GM23248 (cell line): ENCODE data around the gene STIP1. TPM values are rescaled to one million over a fixed set of nuclear protein-coding genes. Genes with fewer than 3 reads are reported as not detected.

Source experiments
- DNase-seq: peaks from one replicate; pipeline ENCODE4 v3.0.0-alpha.2; 2015
- H2AFZ ChIP-seq: fragments of 200-600 bp; sonication (generic); 2 replicates; pipeline ENCODE4 v1.6.1; 2016; ENCODE audit warnings: antibody characterized with exemption
- H3F3A ChIP-seq: fragments of 200-600 bp; sonication (generic); 2 replicates; pipeline ENCODE4 v1.6.1; 2016; ENCODE audit warnings: mild to moderate bottlenecking, antibody characterized with exemption, mixed run types; ENCODE audit not compliant: insufficient read depth
- H3K27ac ChIP-seq: fragments of 200-600 bp; sonication (generic); 2 replicates; pipeline ENCODE4 v1.5.1; 2016; ENCODE audit warnings: mild to moderate bottlenecking
- H3K27me3 ChIP-seq: fragments of 200-600 bp; sonication (generic); replicated peaks from 2 replicates; pipeline ENCODE4 v1.6.1; 2016; ENCODE audit warnings: mild to moderate bottlenecking; ENCODE audit not compliant: insufficient read depth
- H3K36me3 ChIP-seq: fragments of 200-600 bp; sonication (generic); 2 replicates; pipeline ENCODE4 v1.6.1; 2016; ENCODE audit warnings: low read depth, mild to moderate bottlenecking
- H3K4me1 ChIP-seq: fragments of 200-600 bp; sonication (generic); 2 replicates; pipeline ENCODE4 v1.6.1; 2016; ENCODE audit warnings: mild to moderate bottlenecking; ENCODE audit not compliant: insufficient read depth
- H3K4me2 ChIP-seq: fragments of 200-600 bp; sonication (generic); one replicate; pipeline ENCODE4 v1.6.1; 2016; ENCODE audit warnings: mild to moderate bottlenecking; ENCODE audit not compliant: unreplicated experiment
- H3K4me3 ChIP-seq: fragments of 200-600 bp; sonication (generic); 2 replicates; pipeline ENCODE4 v1.5.1; 2016; ENCODE audit warnings: mild to moderate bottlenecking
- H3K79me2 ChIP-seq: fragments of 200-600 bp; sonication (generic); 2 replicates; pipeline ENCODE4 v1.6.1; 2016; ENCODE audit warnings: mild to moderate bottlenecking; ENCODE audit not compliant: insufficient read depth
- H3K9ac ChIP-seq: fragments of 200-600 bp; sonication (generic); 2 replicates; pipeline ENCODE4 v1.6.1; 2016; ENCODE audit warnings: mild to moderate bottlenecking
- H3K9me2 ChIP-seq: fragments of 200-600 bp; sonication (generic); 2 replicates; pipeline ENCODE4 v1.6.1; 2016; ENCODE audit warnings: mixed run types, mild to moderate bottlenecking, moderate library complexity; ENCODE audit not compliant: insufficient read depth
- H3K9me3 ChIP-seq: fragments of 200-600 bp; sonication (generic); one replicate; pipeline ENCODE4 v1.6.1; 2017; ENCODE audit warnings: low read depth
- H4K20me1 ChIP-seq: fragments of 200-600 bp; sonication (generic); 2 replicates; pipeline ENCODE4 v1.6.0; 2016; ENCODE audit not compliant: insufficient read depth
- EZH2 ChIP-seq: fragments of 200-600 bp; sonication (generic); IDR thresholded peaks from 2 replicates; pipeline ENCODE4 v1.6.1; 2018; ENCODE audit warnings: antibody characterized with exemption, mild to moderate bottlenecking; ENCODE audit not compliant: insufficient read depth, poor library complexity, severe bottlenecking
- EZH2phosphoT487 ChIP-seq: fragments of 200-600 bp; sonication (generic); IDR thresholded peaks from 2 replicates; pipeline ENCODE4 v1.6.1; 2018; ENCODE audit warnings: antibody characterized with exemption, moderate library complexity, mild to moderate bottlenecking, low read depth; ENCODE audit not compliant: insufficient read depth
- WGBS, 2 experiments: methylation state at CpG; one replicate each; pipeline ENCODE4 v1.1.6; 2015 to 2017; ENCODE audit warnings: low lambda C conversion rate in 2 of 2, low coverage in 1 of 2; ENCODE audit errors: missing lambda C conversion rate in 2 of 2; 5-methylcytosine and 5-hydroxymethylcytosine counted together
- in situ Hi-C: fragments of 300-500 bp; cut with MboI; formaldehyde crosslinking; loops from 2 replicates; pipeline ENCODE4 v1.15.0; 2020
- polyA plus RNA-seq: library from polyadenylated mRNA; unstranded; fragments of >200 nt; fragmentation: Nextera tagmentation; extraction: Ambion mirVana; gene quantifications from 2 replicates; pipeline ENCODE4 v1.2.1, GENCODE V29; 2016
- total RNA-seq: library from RNA; depleted of rRNA; stranded (reverse); fragments of >200 nt; shearing (Covaris generic); gene quantifications from 2 replicates; pipeline ENCODE4 v1.2.3, GENCODE V29; 2014

Gene STIP1
- total and polyA plus RNA-seq, 2 experiments from 2014 or later = 115 to 128 TPM

GRCh38 chr11:64201543-64201942, 15.6 kb downstream of the STIP1 start:
- no peak for DNase-seq
- Histone ChIP-seq H3K4me2 (no peak overlapping the region), H3K27ac (no peak overlapping the region), H3K36me3 (peaks cover 47% of the 10 kb centered on the region), H3K4me1 (0 out of 2 replicates have a peak, but pooled peaks cover 4% of the 10 kb centered on the region), H3K27me3 (no peaks in the 10 kb centered on the region), H3F3A (peaks cover 22% of the 10 kb centered on the region), H4K20me1 (no peaks in the 10 kb centered on the region), H2AFZ (no peak overlapping the region), H3K9ac (no peak overlapping the region), H3K4me3 (no peak overlapping the region), H3K79me2 (peaks cover 11% of the 10 kb centered on the region; the same call in 1 of the 2 replicates), H3K9me3 (no peaks in the 10 kb centered on the region), H3K9me2 (no peaks in the 10 kb centered on the region)
- 86 to 87% methylated on average over 3 of the region's 3 CpGs for WGBS, 2 experiments
- no peak for TF ChIP-seq EZH2
- TF ChIP-seq EZH2phosphoT487 = no peak
- in situ Hi-C loops = no loop called here

- H3K27me3 ChIP-seq = no peaks in the 10 kb centered on the region
- peaks cover 22% of the 10 kb centered on the region for H3F3A ChIP-seq
- H3K9me2 ChIP-seq = no peaks in the 10 kb centered on the region
- H3K4me3 ChIP-seq = no peak overlapping the region
- TF ChIP-seq EZH2 (no peak), EZH2phosphoT487 (no peak)
- H2AFZ ChIP-seq = no peak overlapping the region
- no peak overlapping the region for H3K9ac ChIP-seq
- no peak overlapping the region for H3K4me2 ChIP-seq
- H3K27ac ChIP-seq = no peak overlapping the region
- no peaks in the 10 kb centered on the region for H4K20me1 ChIP-seq
- peaks cover 33% of the 10 kb centered on the region for H3K36me3 ChIP-seq
- H3K79me2 ChIP-seq = no peaks in the 10 kb centered on the region
- peaks cover 8% of the 10 kb centered on the region for H3K4me1 ChIP-seq
- 95% methylated on average over 9 of the region's 9 CpGs for WGBS, 2 experiments
- DNase-seq = no peak
- no peaks in the 10 kb centered on the region for H3K9me3 ChIP-seq
- in situ Hi-C loops = no loop called here
These were observed 17.0 kb downstream of the STIP1 start for GRCh38 chr11:64202992-64203391.

- no peaks in the 10 kb centered on the region for H3K9me3 ChIP-seq
- no peaks in the 10 kb centered on the region for H4K20me1 ChIP-seq
- peaks cover 22% of the 10 kb centered on the region for H3F3A ChIP-seq
- no peak overlapping the region for H3K9ac ChIP-seq
- peaks cover 13% of the 10 kb centered on the region for H3K4me1 ChIP-seq
- no peak for TF ChIP-seq EZH2phosphoT487
- TF ChIP-seq EZH2 = no peak
- H3K27ac ChIP-seq = no peak overlapping the region
- no peak overlapping the region for H3K4me3 ChIP-seq
- H2AFZ ChIP-seq = no peak overlapping the region
- peaks cover 29% of the 10 kb centered on the region for H3K36me3 ChIP-seq
- no peak overlapping the region for H3K4me2 ChIP-seq
- no peaks in the 10 kb centered on the region for H3K79me2 ChIP-seq
- WGBS, 2 experiments = 90 to 92% methylated on average over 27 of the region's 27 CpGs
- in situ Hi-C loops = no loop called here
- no peaks in the 10 kb centered on the region for H3K9me2 ChIP-seq
- DNase-seq = no peak
- H3K27me3 ChIP-seq = no peaks in the 10 kb centered on the region
These were observed 17.6 kb downstream of the STIP1 start for GRCh38 chr11:64203421-64204079.

- no peak overlapping the region for H3K4me2 ChIP-seq
- H3K36me3 ChIP-seq = peaks cover 23% of the 10 kb centered on the region
- no peaks in the 10 kb centered on the region for H3K79me2 ChIP-seq
- H3K4me3 ChIP-seq = no peak overlapping the region
- TF ChIP-seq EZH2phosphoT487 = no peak
- TF ChIP-seq EZH2 = no peak
- peaks cover 22% of the 10 kb centered on the region for H3F3A ChIP-seq
- H3K4me1 ChIP-seq = peaks cover 13% of the 10 kb centered on the region
- in situ Hi-C loops = no loop called here
- no peak for DNase-seq
- H2AFZ ChIP-seq = no peak overlapping the region
- WGBS, 2 experiments = 84 to 86% methylated on average over 16 of the region's 16 CpGs
- H3K9me3 ChIP-seq = no peaks in the 10 kb centered on the region
- H3K27ac ChIP-seq = no peak overlapping the region
- no peaks in the 10 kb centered on the region for H4K20me1 ChIP-seq
- no peak overlapping the region for H3K9ac ChIP-seq
- no peaks in the 10 kb centered on the region for H3K9me2 ChIP-seq
- H3K27me3 ChIP-seq = no peaks in the 10 kb centered on the region
These were observed 18.1 kb downstream of the STIP1 start for GRCh38 chr11:64204080-64204440.
